Right lobe of liver (tissue), 6 donors: ENCODE results near the gene AIP. TPM values are rescaled to one million over a fixed set of nuclear protein-coding genes. Genes with fewer than 3 reads are reported as not detected.
A peak's percentile ranks its signal among the peaks of the same experiment; 100 is the strongest.

Experiments used
- ATAC-seq, 4 donors: fragments of 200-7000 bp; cut with Tn5 transposase; one replicate each; pipeline ENCODE4 v1.9.1; 2020; ENCODE audit warnings: mild to moderate bottlenecking in 4 of 4, moderate library complexity in 4 of 4
- DNase-seq, 3 donors: peaks; one replicate each; pipeline ENCODE4 v3.0.0-alpha.2; 2020
- H3K27ac ChIP-seq, 3 donors: fragments of 200-600 bp; one replicate each; pipeline ENCODE4 v1.8.0; 2022
- H3K27me3 ChIP-seq, 2 donors: fragments of 200-600 bp; one replicate each; pipeline ENCODE4 v1.8.0; 2022
- H3K36me3 ChIP-seq, 4 donors: fragments of 200-600 bp; sonication (generic) in 1 of 4; one replicate each; pipeline versions ENCODE4 v1.5.1 to v1.8.0; 2017 to 2022; ENCODE audit warnings: control low read depth in 1 of 4
- H3K4me1 ChIP-seq, 4 donors: fragments of 200-600 bp; sonication (generic) in 1 of 4; one replicate each; pipeline versions ENCODE4 v1.5.1 to v1.8.0; 2017 to 2022; ENCODE audit warnings: control low read depth in 1 of 4
- H3K4me3 ChIP-seq, 3 donors: fragments of 200-600 bp; one replicate each; pipeline ENCODE4 v1.8.0; 2022
- H3K9me3 ChIP-seq, 4 donors: fragments of 200-600 bp; sonication (generic) in 1 of 4; one replicate each; pipeline versions ENCODE4 v1.5.1 to v1.8.0; 2017 to 2022; ENCODE audit warnings: control low read depth in 1 of 4
- CTCF ChIP-seq, 4 donors: fragments of 200-600 bp in 3 of 4; fragments of 450-650 bp in 1 of 4; IDR thresholded peaks; one replicate each; pipeline versions ENCODE4 v1.5.1 to v1.8.0; 2016 to 2022; ENCODE audit warnings: antibody characterized with exemption in 4 of 4, mild to moderate bottlenecking in 2 of 4
- POLR2A ChIP-seq: fragments of 450-650 bp; IDR thresholded peaks from one replicate; pipeline ENCODE4 v1.6.1; 2017; ENCODE audit warnings: antibody characterized with exemption, mild to moderate bottlenecking
- WGBS: methylation state at CpG from one replicate; pipeline ENCODE4 v1.1.6; 2018; ENCODE audit warnings: low coverage, low lambda C conversion rate; ENCODE audit not compliant: insufficient coverage; ENCODE audit errors: missing lambda C conversion rate; 5-methylcytosine and 5-hydroxymethylcytosine counted together
- intact Hi-C, 2 donors: fragments of 100-400 bp; cut with DNase I; formaldehyde crosslinking; loops; one replicate each; pipeline versions ENCODE4 v1.11.2 to v1.14.1; 2022
- total RNA-seq, 6 experiments: library from RNA; depleted of rRNA in 2 of 6; stranded (reverse); fragments of >200 nt in 2 of 6; fragmentation: NEBNext Ultra II Directional in 3 of 6; extraction: Animal tissue kit (Norgen Biotek cat#: 25700) in 3 of 6; gene quantifications; one replicate each; pipeline versions ENCODE4 v1.1.0 to v1.2.4, GENCODE V29; 2016 to 2023
- donor health status: DM: no; HTN: yes; CAD: no.
- donor health status: DM: no; HTN: no; CAD: no.
- donor health status: DM: no; HTN: no; CAD: no.
- donor health status: DM: no; HTN: yes; CAD: no.
- donor health status: DM: no; HTN: yes; CAD: no.

AIP gene
- total RNA-seq, 6 experiments from 2014 or later = 20.8 to 33.9 (median 25.7) TPM

- H3K4me3 ChIP-seq = no peak overlapping the region
- H3K27ac ChIP-seq = no peak overlapping the region
- H3K4me1 ChIP-seq = peaks cover 0 to 15% (median 0%) of the 10 kb centered on the region in 4 donors
- ATAC-seq = no peak
- peaks cover 0 to 7% (median 0%) of the 10 kb centered on the region in 4 donors for H3K36me3 ChIP-seq
- H3K27me3 ChIP-seq = no peaks in the 10 kb centered on the region
- no peak for DNase-seq
- no peaks in the 10 kb centered on the region for H3K9me3 ChIP-seq
- TF ChIP-seq CTCF (IDR thresholded peaks at IDR 0.05) (no peak), POLR2A (no peak)
- no CpG with 5 or more reads among the region's 28 CpGs for WGBS
- intact Hi-C loops = no loop called here
These were observed 41.0 kb upstream of the AIP start for GRCh38 chr11:67441731-67442351.

GRCh38 chr11:67442504-67443404 is 40.1 kb upstream of the AIP start:
- intact Hi-C loops = no loop called here
- peak in 2 of 4 donors; percentile 0 to 1 for ATAC-seq
- Histone ChIP-seq H3K9me3 (no peaks in the 10 kb centered on the region), H3K27me3 (no peaks in the 10 kb centered on the region), H3K27ac (peak overlapping the region; percentile 69 to 86 (median 76)), H3K4me3 (peak overlapping the region; percentile 80 to 92 (median 88)), H3K4me1 (peaks cover 0 to 20% (median 0%) of the 10 kb centered on the region in 4 donors), H3K36me3 (peaks cover 0 to 4% (median 0%) of the 10 kb centered on the region in 4 donors)
- WGBS = 8% methylated on average over 7 of the region's 45 CpGs
- DNase-seq = no peak
- no peak for TF ChIP-seq POLR2A
- no peak for TF ChIP-seq CTCF (IDR thresholded peaks at IDR 0.05)

GRCh38 chr11:67445515-67445914 is 37.3 kb upstream of the AIP start:
- Histone ChIP-seq H3K9me3 (no peaks in the 10 kb centered on the region), H3K27ac (no peak overlapping the region)
- 65% methylated on average over 4 of the region's 5 CpGs for WGBS

GRCh38 chr11:67448220-67448609 is 34.6 kb upstream of the AIP start:
- peak overlapping the region in 1 of 3 donors; percentile 8 for H3K27ac ChIP-seq
- H3K4me1 ChIP-seq = peaks cover 0 to 21% (median 0%) of the 10 kb centered on the region in 4 donors
- no peaks in the 10 kb centered on the region for H3K9me3 ChIP-seq
- intact Hi-C loops = no loop called here
- DNase-seq (peak; percentile 73 to 86 (median 82)), ATAC-seq (peak; percentile 67 to 76 (median 73))
- no peak overlapping the region for H3K4me3 ChIP-seq
- H3K27me3 ChIP-seq = no peaks in the 10 kb centered on the region
- H3K36me3 ChIP-seq = no peaks in the 10 kb centered on the region
- WGBS = 58% methylated on average over 6 of the region's 7 CpGs
- TF ChIP-seq POLR2A (no peak), CTCF (IDR thresholded peaks at IDR 0.05) (no peak)

More at GRCh38 chr11:67445515-67445914, 37.3 kb upstream of the AIP start:
- Histone ChIP-seq H3K4me1 (peaks cover 0 to 28% (median 0%) of the 10 kb centered on the region in 4 donors), H3K27me3 (no peaks in the 10 kb centered on the region), H3K36me3 (no peaks in the 10 kb centered on the region), H3K4me3 (no peak overlapping the region)
- DNase-seq (no peak), ATAC-seq (no peak)
- intact Hi-C loops = no loop called here
- TF ChIP-seq CTCF (IDR thresholded peaks at IDR 0.05) (no peak), POLR2A (no peak)
